WTC11 (cell line): ENCODE results near the gene ADAM30. TPM values are rescaled to one million over a fixed set of nuclear protein-coding genes. Genes with fewer than 3 reads are reported as not detected.

Experiments
- ATAC-seq: fragments of 200-7000 bp; cut with Tn5 transposase; 2 replicates; pipeline ENCODE4 v1.10.0; 2021; ENCODE audit warnings: mild to moderate bottlenecking, moderate library complexity
- CTCF ChIA-PET: fragments of 300-600 bp; sonication (Branson Sonifier 250); formaldehyde crosslinking; loops from one replicate; lab custom pipeline; 2021; ENCODE audit warnings: antibody characterized with exemption; lab: Charles Lee
- POLR2A ChIA-PET: fragments of 350-600 bp; sonication (Branson Sonifier 250); formaldehyde crosslinking; loops from one replicate; lab custom pipeline; 2021; ENCODE audit warnings: antibody characterized with exemption; lab: Charles Lee
- DNase-seq: peaks from one replicate; pipeline ENCODE4 v3.0.0; 2021; ENCODE audit warnings: low spot score
- H3K27ac Mint-ChIP-seq: 2 replicates; pipeline ENCODE4 v1.8.0; 2021; ENCODE audit warnings: mixed read lengths
- H3K27me3 Mint-ChIP-seq: 2 replicates; pipeline ENCODE4 v1.8.0; 2021; ENCODE audit warnings: low read depth, mild to moderate bottlenecking, moderate library complexity, mixed read lengths
- H3K36me3 Mint-ChIP-seq: 2 replicates; pipeline ENCODE4 v1.8.0; 2021; ENCODE audit warnings: mixed read lengths
- H3K4me1 Mint-ChIP-seq: 2 replicates; pipeline ENCODE4 v1.8.0; 2022; ENCODE audit warnings: mixed read lengths
- H3K4me3 Mint-ChIP-seq: 2 replicates; pipeline ENCODE4 v1.8.0; 2021; ENCODE audit warnings: mild to moderate bottlenecking, moderate library complexity, mixed read lengths
- H3K9me3 Mint-ChIP-seq: 2 replicates; pipeline ENCODE4 v1.8.0; 2021; ENCODE audit warnings: mixed read lengths
- ATF1 ChIP-seq: sonication (generic); formaldehyde crosslinking; IDR thresholded peaks from 2 replicates; pipeline ENCODE4 v1.8.1; 2023; ENCODE audit warnings: mild to moderate bottlenecking, moderate library complexity, missing genetic modification reagents
- CBFB ChIP-seq: sonication (generic); formaldehyde crosslinking; IDR thresholded peaks from 2 replicates; pipeline ENCODE4 v1.8.1; 2022; ENCODE audit warnings: mild to moderate bottlenecking, low read depth, missing genetic modification reagents
- ELF4 ChIP-seq: sonication (generic); formaldehyde crosslinking; IDR thresholded peaks from 2 replicates; pipeline ENCODE4 v1.8.1; 2022; ENCODE audit warnings: low read depth, mild to moderate bottlenecking, moderate library complexity, missing genetic modification reagents
- GABPB1 ChIP-seq: sonication (generic); formaldehyde crosslinking; IDR thresholded peaks from 2 replicates; pipeline ENCODE4 v1.8.1; 2023; ENCODE audit warnings: mild to moderate bottlenecking, missing genetic modification reagents
- HMGA2 ChIP-seq: fragments of 250-450 bp; sonication (Bioruptor Pico); IDR thresholded peaks from 2 replicates; pipeline ENCODE4 v1.4.0; 2021; ENCODE audit warnings: mild to moderate bottlenecking, moderate library complexity
- KAT7 ChIP-seq: sonication (generic); formaldehyde crosslinking; IDR thresholded peaks from 2 replicates; pipeline ENCODE4 v1.8.1; 2023; ENCODE audit warnings: missing genetic modification reagents, mild to moderate bottlenecking, borderline replicate concordance
- MXD4 ChIP-seq: fragments of 250-450 bp; sonication (Bioruptor Pico); IDR thresholded peaks from 2 replicates; pipeline ENCODE4 v1.8.0; 2021; ENCODE audit warnings: mild to moderate bottlenecking, moderate library complexity, borderline replicate concordance
- NFYB ChIP-seq: sonication (generic); formaldehyde crosslinking; conservative IDR thresholded peaks from 2 replicates; pipeline ENCODE4 v1.8.0; 2022; ENCODE audit warnings: low read depth, missing genetic modification reagents
- NR1H2 ChIP-seq: sonication (generic); formaldehyde crosslinking; IDR thresholded peaks from 2 replicates; pipeline ENCODE4 v1.9.0; 2021; ENCODE audit warnings: mild to moderate bottlenecking, moderate library complexity, missing genetic modification reagents
- SMAD3 ChIP-seq: sonication (generic); formaldehyde crosslinking; IDR thresholded peaks from 2 replicates; pipeline ENCODE4 v1.8.0; 2022; ENCODE audit warnings: missing genetic modification reagents, mild to moderate bottlenecking, borderline replicate concordance
- SOX15 ChIP-seq: fragments of 250-450 bp; sonication (Bioruptor Pico); IDR thresholded peaks from 2 replicates; pipeline ENCODE4 v1.9.0; 2021; ENCODE audit warnings: mild to moderate bottlenecking
- TCF7 ChIP-seq: sonication (generic); formaldehyde crosslinking; IDR thresholded peaks from 2 replicates; pipeline ENCODE4 v1.8.0; 2022; ENCODE audit warnings: mild to moderate bottlenecking, low read depth, missing genetic modification reagents, moderate library complexity
- ZNF263 ChIP-seq: sonication (generic); formaldehyde crosslinking; IDR thresholded peaks from 2 replicates; pipeline ENCODE4 v1.8.1; 2022; ENCODE audit warnings: low read depth, mild to moderate bottlenecking, moderate library complexity, missing genetic modification reagents
- ZNF396 ChIP-seq: fragments of 250-450 bp; sonication (Bioruptor Pico); IDR thresholded peaks from 2 replicates; pipeline ENCODE4 v1.8.0; 2021; ENCODE audit warnings: mild to moderate bottlenecking, moderate library complexity, borderline replicate concordance
- total RNA-seq: library from RNA; stranded (reverse); gene quantifications from 3 replicates; pipeline ENCODE4 v1.2.3, GENCODE V29; 2021
- TF ChIP-seq, protein P1 (sequence below): sonication (generic); formaldehyde crosslinking; IDR thresholded peaks from 2 replicates; pipeline ENCODE4 v1.8.1; 2022; ENCODE audit warnings: missing genetic modification reagents, borderline replicate concordance
- TF ChIP-seq, protein P2 (sequence below): fragments of 250-450 bp; sonication (Bioruptor Pico); IDR thresholded peaks from 2 replicates; pipeline ENCODE4 v1.8.0; 2021; ENCODE audit warnings: mild to moderate bottlenecking
- TF ChIP-seq, protein P3 (sequence below): fragments of 250-450 bp; sonication (Bioruptor Pico); IDR thresholded peaks from 2 replicates; pipeline ENCODE4 v1.9.0; 2021; ENCODE audit warnings: mild to moderate bottlenecking
- TF ChIP-seq, protein P4 (sequence below): sonication (generic); formaldehyde crosslinking; IDR thresholded peaks from 2 replicates; pipeline ENCODE4 v1.8.1; 2023; ENCODE audit warnings: mild to moderate bottlenecking, missing genetic modification reagents, moderate library complexity

The ADAM30 gene
- total RNA-seq, 1 experiment from 2014 or later: not detected

DNA sequence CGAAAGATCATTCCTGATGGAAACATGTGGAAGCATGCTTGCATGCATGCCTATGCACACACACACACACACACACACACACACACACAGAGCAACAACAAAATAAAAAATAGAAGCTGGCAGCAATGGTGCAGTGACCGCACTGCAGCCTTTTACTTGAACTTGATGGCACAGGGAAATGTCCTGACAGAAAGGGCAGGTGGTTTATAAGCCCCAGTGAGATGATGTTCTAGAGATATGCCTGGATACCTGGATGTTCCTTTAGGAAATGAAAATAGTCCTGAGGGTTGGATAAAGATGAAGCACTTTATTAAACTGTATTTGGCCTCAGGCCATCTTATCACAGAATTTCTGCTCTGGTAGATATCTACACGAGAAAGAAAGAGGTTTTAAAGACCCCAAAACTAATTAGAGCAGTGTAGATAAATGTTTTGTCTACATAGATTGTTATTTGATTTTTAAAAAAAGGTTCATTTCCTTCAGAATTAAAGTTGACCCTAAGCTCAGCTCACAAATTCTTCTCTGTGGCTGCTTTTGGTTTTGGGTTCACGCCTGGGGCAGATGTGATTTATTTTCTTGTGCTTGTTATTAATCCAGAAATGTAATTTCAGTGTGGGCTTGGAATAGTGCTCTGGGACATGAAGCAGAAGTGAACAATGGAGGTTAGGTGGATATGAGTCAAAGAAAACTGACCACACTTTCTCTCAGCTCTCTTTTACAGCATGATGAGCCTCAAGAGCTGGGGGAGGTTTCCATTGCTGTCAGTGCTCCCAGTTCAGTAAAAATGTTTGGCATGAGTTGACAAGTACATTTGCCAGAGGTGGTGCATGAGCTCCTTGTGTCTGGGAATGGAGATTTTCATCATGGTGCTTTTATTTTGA lies 22.9 kb downstream of the ADAM30 start:
- H3K27me3 Mint-ChIP-seq: peaks cover 6% of the 10 kb centered on the region
- H3K4me1 Mint-ChIP-seq: peaks cover 4% of the 10 kb centered on the region
- H3K36me3 Mint-ChIP-seq: no peaks in the 10 kb centered on the region
- ATAC-seq (no peak), DNase-seq (no peak)
- no peaks in the 10 kb centered on the region for H3K9me3 Mint-ChIP-seq
- TF ChIP-seq SMAD3 (CRISPR knock-in tag) (no peak), ZNF263 (CRISPR knock-in tag) (no peak), GABPB1 (CRISPR knock-in tag) (no peak), CBFB (CRISPR knock-in tag) (no peak), TCF7 (CRISPR knock-in tag) (no peak), SOX15 (CRISPR knock-in tag) (no peak), NR1H2 (CRISPR knock-in tag) (no peak), ELF4 (CRISPR knock-in tag) (no peak), ZNF396 (no peak), ATF1 (CRISPR knock-in tag) (no peak), HMGA2 (CRISPR knock-in tag) (no peak), NFYB (CRISPR knock-in tag) (no peak)
- TF ChIP-seq, protein P1, sequence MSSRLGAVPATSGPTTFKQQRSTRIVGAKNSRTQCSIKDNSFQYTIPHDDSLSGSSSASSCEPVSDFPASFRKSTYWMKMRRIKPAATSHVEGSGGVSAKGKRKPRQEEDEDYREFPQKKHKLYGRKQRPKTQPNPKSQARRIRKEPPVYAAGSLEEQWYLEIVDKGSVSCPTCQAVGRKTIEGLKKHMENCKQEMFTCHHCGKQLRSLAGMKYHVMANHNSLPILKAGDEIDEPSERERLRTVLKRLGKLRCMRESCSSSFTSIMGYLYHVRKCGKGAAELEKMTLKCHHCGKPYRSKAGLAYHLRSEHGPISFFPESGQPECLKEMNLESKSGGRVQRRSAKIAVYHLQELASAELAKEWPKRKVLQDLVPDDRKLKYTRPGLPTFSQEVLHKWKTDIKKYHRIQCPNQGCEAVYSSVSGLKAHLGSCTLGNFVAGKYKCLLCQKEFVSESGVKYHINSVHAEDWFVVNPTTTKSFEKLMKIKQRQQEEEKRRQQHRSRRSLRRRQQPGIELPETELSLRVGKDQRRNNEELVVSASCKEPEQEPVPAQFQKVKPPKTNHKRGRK (CRISPR knock-in tag): no peak
- TF ChIP-seq, protein P2, sequence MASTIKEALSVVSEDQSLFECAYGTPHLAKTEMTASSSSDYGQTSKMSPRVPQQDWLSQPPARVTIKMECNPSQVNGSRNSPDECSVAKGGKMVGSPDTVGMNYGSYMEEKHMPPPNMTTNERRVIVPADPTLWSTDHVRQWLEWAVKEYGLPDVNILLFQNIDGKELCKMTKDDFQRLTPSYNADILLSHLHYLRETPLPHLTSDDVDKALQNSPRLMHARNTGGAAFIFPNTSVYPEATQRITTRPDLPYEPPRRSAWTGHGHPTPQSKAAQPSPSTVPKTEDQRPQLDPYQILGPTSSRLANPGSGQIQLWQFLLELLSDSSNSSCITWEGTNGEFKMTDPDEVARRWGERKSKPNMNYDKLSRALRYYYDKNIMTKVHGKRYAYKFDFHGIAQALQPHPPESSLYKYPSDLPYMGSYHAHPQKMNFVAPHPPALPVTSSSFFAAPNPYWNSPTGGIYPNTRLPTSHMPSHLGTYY (CRISPR knock-in tag): no peak
- TF ChIP-seq, protein P3, sequence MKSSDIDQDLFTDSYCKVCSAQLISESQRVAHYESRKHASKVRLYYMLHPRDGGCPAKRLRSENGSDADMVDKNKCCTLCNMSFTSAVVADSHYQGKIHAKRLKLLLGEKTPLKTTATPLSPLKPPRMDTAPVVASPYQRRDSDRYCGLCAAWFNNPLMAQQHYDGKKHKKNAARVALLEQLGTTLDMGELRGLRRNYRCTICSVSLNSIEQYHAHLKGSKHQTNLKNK (CRISPR knock-in tag): no peak
- TF ChIP-seq, protein P4, sequence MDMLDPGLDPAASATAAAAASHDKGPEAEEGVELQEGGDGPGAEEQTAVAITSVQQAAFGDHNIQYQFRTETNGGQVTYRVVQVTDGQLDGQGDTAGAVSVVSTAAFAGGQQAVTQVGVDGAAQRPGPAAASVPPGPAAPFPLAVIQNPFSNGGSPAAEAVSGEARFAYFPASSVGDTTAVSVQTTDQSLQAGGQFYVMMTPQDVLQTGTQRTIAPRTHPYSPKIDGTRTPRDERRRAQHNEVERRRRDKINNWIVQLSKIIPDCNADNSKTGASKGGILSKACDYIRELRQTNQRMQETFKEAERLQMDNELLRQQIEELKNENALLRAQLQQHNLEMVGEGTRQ (CRISPR knock-in tag): no peak
- ChIA-PET POLR2A (no interaction called here), CTCF (no interaction called here)
- H3K27ac Mint-ChIP-seq: no peak overlapping the region
- H3K4me3 Mint-ChIP-seq: no peak overlapping the region

DNA sequence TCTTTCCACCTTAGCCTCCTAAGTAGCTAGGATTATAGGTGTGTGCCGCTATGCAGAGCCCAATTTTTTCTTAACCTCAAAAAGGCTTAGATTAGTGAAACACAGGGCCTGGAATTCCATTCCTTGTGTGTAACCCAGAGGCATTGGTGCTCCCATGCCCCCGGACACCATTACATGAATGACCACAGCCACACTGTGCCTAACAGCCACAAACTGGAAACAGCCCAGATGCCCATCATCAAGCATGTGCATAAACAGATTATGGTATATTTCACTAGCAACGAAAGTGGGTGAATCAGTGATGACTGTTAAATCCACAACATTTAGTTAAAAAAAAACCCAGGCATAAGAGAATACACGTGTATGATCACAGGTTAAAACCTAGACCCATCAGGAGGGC lies 24.4 kb downstream of the ADAM30 start:
- Mint-ChIP-seq H3K4me1 (peaks cover 4% of the 10 kb centered on the region), H3K4me3 (no peak overlapping the region), H3K27me3 (peaks cover 6% of the 10 kb centered on the region), H3K9me3 (no peaks in the 10 kb centered on the region), H3K36me3 (no peaks in the 10 kb centered on the region), H3K27ac (no peak overlapping the region)
- CTCF ChIA-PET: interaction anchor here (0.6 to 3.1 kb wide), 4 partner anchors 14 to 71 kb away, joined by 3 to 13 read pairs (median 8); no protein-coding TSS in a partner anchor
- TF ChIP-seq KAT7 (CRISPR knock-in tag) (no peak), MXD4 (CRISPR knock-in tag) (no peak)
- TF ChIP-seq, protein P4 (CRISPR knock-in tag): no peak
- POLR2A ChIA-PET: interaction anchor here (0.5 kb wide), 1 partner anchor 128 kb away, joined by 3 read pairs; no protein-coding TSS in a partner anchor
- ATAC-seq (no peak), DNase-seq (no peak)
